Measurements from ENCODE around the gene EMX1. TPM values are rescaled to one million over a fixed set of nuclear protein-coding genes. Genes with fewer than 3 reads are reported as not detected.

Gene EMX1
- 0.07 to 0.54 TPM (median 0.10 TPM) in 4 of 5 replicates, not detected in the other for total RNA-seq (2022; extraction: Qiagen RNA extraction)

DNA sequence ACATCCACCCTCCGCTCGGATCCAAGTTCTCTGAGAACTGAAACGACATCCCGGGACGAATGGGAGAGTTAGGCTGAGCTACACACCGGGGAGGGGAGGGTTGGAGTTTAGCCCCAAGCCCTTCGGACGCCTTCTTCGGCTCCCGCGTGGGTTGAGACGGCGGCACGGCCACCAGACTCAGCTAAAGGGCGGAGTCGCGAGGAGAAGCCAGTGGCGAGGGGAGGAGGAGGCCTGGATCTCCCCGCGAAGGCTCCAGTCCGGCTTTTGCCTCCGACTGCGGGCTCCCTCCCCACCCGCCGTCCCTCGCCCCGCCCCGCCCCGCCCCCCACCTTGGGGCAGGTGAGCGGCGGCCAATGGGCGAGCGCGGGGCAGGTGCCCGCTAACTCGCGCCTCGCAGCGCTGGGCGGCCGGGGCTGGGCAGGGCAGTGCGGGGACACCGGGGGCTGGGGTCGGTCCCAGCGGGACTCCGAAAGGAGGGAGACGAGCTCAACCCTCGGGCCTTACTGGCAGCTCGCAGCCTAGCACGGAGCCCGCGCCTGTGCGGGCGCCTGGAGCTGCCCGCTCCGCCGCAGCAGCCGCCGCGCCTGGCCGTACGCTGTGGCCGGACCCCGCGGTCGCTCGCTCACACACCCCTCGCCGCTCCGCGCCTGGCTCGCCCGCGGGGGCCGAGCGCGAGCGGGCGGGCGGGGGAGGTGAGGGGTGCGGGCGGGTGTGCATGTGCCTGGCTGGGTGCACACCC lies at the start of gene EMX1:
Gene EMX1, plus strand, starts transcription at position 382 of the 739 bp plus-strand sequence. Its CDS starts 334 bp downstream, at position 716.

DNA sequence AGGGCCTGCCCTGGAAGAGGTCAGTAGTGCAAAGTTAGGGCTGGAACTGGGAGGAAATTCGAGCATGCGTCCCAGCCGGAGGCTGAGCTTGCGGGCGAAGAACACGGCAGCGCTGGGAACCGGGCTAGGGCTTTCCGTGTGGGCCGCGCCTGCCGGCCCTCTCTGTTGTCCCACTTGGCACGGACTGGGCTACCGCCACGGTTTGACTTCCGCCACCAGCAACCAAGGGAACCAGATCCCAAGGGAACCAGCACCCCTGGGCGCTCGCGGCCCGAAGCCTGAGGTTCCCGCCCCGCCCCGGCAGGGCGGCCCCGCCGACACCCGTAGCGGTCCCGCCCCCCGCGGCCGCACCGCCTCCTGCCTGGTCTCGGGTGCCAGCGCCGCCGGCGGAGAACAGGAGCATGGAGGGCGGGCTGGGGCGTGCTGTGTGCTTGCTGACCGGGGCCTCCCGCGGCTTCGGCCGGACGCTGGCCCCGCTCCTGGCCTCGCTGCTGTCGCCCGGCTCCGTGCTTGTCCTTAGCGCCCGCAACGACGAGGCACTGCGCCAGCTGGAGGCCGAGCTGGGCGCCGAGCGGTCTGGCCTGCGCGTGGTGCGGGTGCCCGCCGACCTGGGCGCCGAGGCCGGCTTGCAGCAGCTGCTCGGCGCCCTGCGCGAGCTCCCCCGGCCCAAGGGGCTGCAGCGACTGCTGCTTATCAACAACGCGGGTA lies 30.1 kb upstream of the EMX1 start, which contains the start of gene SPR:
Gene SPR, plus strand, starts transcription at position 377 of the 708 bp plus-strand sequence. Its CDS starts 25 bp downstream, at position 402.

Other genes starting within 250 kb of the EMX1 start
- 6.3 to 7.7 TPM (median 7.5 TPM) in 5 replicates for gene EXOC6B, start 91.5 kb upstream of the EMX1 start, total RNA-seq (2022; extraction: Qiagen RNA extraction)
- gene SPR, start 30.1 kb upstream of the EMX1 start, total RNA-seq (2022; extraction: Qiagen RNA extraction) = 90.2 to 141 TPM (median 126 TPM) in 5 replicates
- 10.6 to 16.1 TPM (median 14.8 TPM) in 5 replicates for gene SFXN5, start 154.2 kb downstream of the EMX1 start, total RNA-seq (2022; extraction: Qiagen RNA extraction)
- 31.8 to 36.4 TPM (median 33.6 TPM) in 5 replicates for gene RAB11FIP5, start 195.4 kb downstream of the EMX1 start, total RNA-seq (2022; extraction: Qiagen RNA extraction)

All from A549 treated with Mapracorat at 1 μM for 4 hours (cell line).